ENCODE data around the gene NCR3LG1.
A peak's percentile ranks its signal among the peaks of the same experiment; 100 is the strongest.

NCR3LG1 gene

GRCh38 chr11:17333799-17334586 lies 17.6 kb upstream of the NCR3LG1 start:
- no peak for TF ChIP-seq CTCF (conservative IDR thresholded peaks at IDR 0.05; ENCODE audit: low read depth)
- H3K27ac ChIP-seq, result no peak overlapping the region
- POLR2A ChIA-PET (ENCODE audit: low non-redundant PET), result no interaction called here
- CTCF ChIA-PET, result interaction anchor here (0.6 kb wide), 1 partner anchor 137 kb away, joined by 4 read pairs; no protein-coding TSS in a partner anchor
- DNase-seq (ENCODE audit: low spot score), result no peak

GRCh38 chr11:17343257-17343656 lies 8.3 kb upstream of the NCR3LG1 start:
- POLR2A ChIA-PET (ENCODE audit: low non-redundant PET), result no interaction called here
- no peak for DNase-seq (ENCODE audit: low spot score)
- no peak overlapping the region for H3K27ac ChIP-seq
- TF ChIP-seq CTCF (conservative IDR thresholded peaks at IDR 0.05; ENCODE audit: low read depth), result no peak
- CTCF ChIA-PET, result no interaction called here

GRCh38 chr11:17343907-17344306 lies 7.7 kb upstream of the NCR3LG1 start:
- no peak for TF ChIP-seq CTCF (conservative IDR thresholded peaks at IDR 0.05; ENCODE audit: low read depth)
- ChIA-PET POLR2A (ENCODE audit: low non-redundant PET) (no interaction called here), CTCF (no interaction called here)
- no peak overlapping the region for H3K27ac ChIP-seq
- peak; percentile 59 for DNase-seq (ENCODE audit: low spot score)

GRCh38 chr11:17347676-17348075 lies 3.9 kb upstream of the NCR3LG1 start:
- ChIA-PET CTCF (no interaction called here), POLR2A (ENCODE audit: low non-redundant PET) (no interaction called here)
- TF ChIP-seq CTCF (conservative IDR thresholded peaks at IDR 0.05; ENCODE audit: low read depth), result no peak
- H3K27ac ChIP-seq, result no peak overlapping the region
- no peak for DNase-seq (ENCODE audit: low spot score)

- POLR2A ChIA-PET (ENCODE audit: low non-redundant PET), result no interaction called here
- H3K27ac ChIP-seq, result no peak overlapping the region
- CTCF ChIA-PET, result interaction anchor here (0.5 to 0.6 kb wide), 3 partner anchors 33 to 70 kb away, joined by 3 to 7 read pairs (median 3); no protein-coding TSS in a partner anchor
- no peak for TF ChIP-seq CTCF (conservative IDR thresholded peaks at IDR 0.05; ENCODE audit: low read depth)
- DNase-seq (ENCODE audit: low spot score), result no peak
Observed at GRCh38 chr11:17350455-17351171, 987 bp upstream of the NCR3LG1 start.

GRCh38 chr11:17351172-17351509 lies 459 bp upstream of the NCR3LG1 start:
- TF ChIP-seq CTCF (conservative IDR thresholded peaks at IDR 0.05; ENCODE audit: low read depth), result peak; percentile 14; the same call in 1 of the 2 replicates
- peak overlapping the region; percentile 89 for H3K27ac ChIP-seq
- DNase-seq (ENCODE audit: low spot score), result no peak
- ChIA-PET POLR2A (ENCODE audit: low non-redundant PET) (no interaction called here), CTCF (interaction anchor here (0.5 kb wide), 1 partner anchor 71 kb away, joined by 3 read pairs; no protein-coding TSS in a partner anchor)

Data from RWPE1 (cell line).